Stimulated activated CD4-positive, alpha-beta T cell treated with anti-CD3 and anti-CD28 coated beads, Interleukin-12 subunit alpha, Interleukin-12 subunit beta, amount 100 ng/mL, for 24 hours (primary cell): ENCODE data around the gene CNTLN.
"Not testable (repeated sequence)": the region's sequence is repeated elsewhere in the genome, so short reads cannot be mapped to it uniquely, and the experiment has no call there.

Experiments
- DNase-seq, 2 experiments: peaks; one replicate each; pipeline ENCODE4 v3.0.0-alpha.2; 2020; ENCODE audit warnings: low read depth in 2 of 2

Gene CNTLN

GRCh38 chr9:17171309-17172094, 36.7 kb downstream of the CNTLN start:
- DNase-seq = no peak

GRCh38 chr9:17177496-17177895, 42.7 kb downstream of the CNTLN start:
- DNase-seq = not testable (repeated sequence)

GRCh38 chr9:17185481-17186029, 50.7 kb downstream of the CNTLN start:
- no peak for DNase-seq

- no peak for DNase-seq
These were observed 56.2 kb downstream of the CNTLN start for GRCh38 chr9:17191082-17191481.

- no peak for DNase-seq
These were observed 69.8 kb downstream of the CNTLN start for GRCh38 chr9:17204611-17205152.

GRCh38 chr9:17216011-17216410, 81.2 kb downstream of the CNTLN start:
- no peak for DNase-seq

GRCh38 chr9:17216646-17217045, 81.8 kb downstream of the CNTLN start:
- DNase-seq = no peak

GRCh38 chr9:17217272-17217671, 82.4 kb downstream of the CNTLN start:
- no peak for DNase-seq

GRCh38 chr9:17219261-17219660, 84.4 kb downstream of the CNTLN start:
- DNase-seq = no peak

GRCh38 chr9:17222932-17223331, 88.1 kb downstream of the CNTLN start:
- no peak for DNase-seq

- DNase-seq = no peak
These were observed 90.6 kb downstream of the CNTLN start for GRCh38 chr9:17225407-17225806.

- DNase-seq = no peak
These were observed 95.2 kb downstream of the CNTLN start for GRCh38 chr9:17229945-17230560.

- DNase-seq = no peak
These were observed 95.8 kb downstream of the CNTLN start for GRCh38 chr9:17230646-17231045.

GRCh38 chr9:17236147-17236546, 101.3 kb downstream of the CNTLN start:
- no peak for DNase-seq

- no peak for DNase-seq
These were observed 111.9 kb downstream of the CNTLN start for GRCh38 chr9:17246770-17247169.

- DNase-seq = no peak
These were observed 116.3 kb downstream of the CNTLN start for GRCh38 chr9:17251100-17251499.

GRCh38 chr9:17268531-17269188, 133.8 kb downstream of the CNTLN start:
- not testable (repeated sequence) for DNase-seq

GRCh38 chr9:17269799-17270198, 135.0 kb downstream of the CNTLN start:
- no peak for DNase-seq

GRCh38 chr9:17272536-17272935, 137.7 kb downstream of the CNTLN start:
- no peak for DNase-seq

GRCh38 chr9:17280350-17281012, 145.6 kb downstream of the CNTLN start:
- DNase-seq = no peak

- DNase-seq = not testable (repeated sequence)
These were observed 155.8 kb downstream of the CNTLN start for GRCh38 chr9:17290673-17291072.

GRCh38 chr9:17291766-17292165, 156.9 kb downstream of the CNTLN start:
- no peak for DNase-seq
